K562 (cell line): ENCODE data around the gene TAL1. TPM values are rescaled to one million over a fixed set of nuclear protein-coding genes. Genes with fewer than 3 reads are reported as not detected.

Source experiments
- ATAC-seq: fragments of 200-7000 bp; cut with Tn5 transposase; 3 replicates; pipeline ENCODE4 v1.9.1; 2020; ENCODE audit warnings: moderate library complexity
- BruUV-seq: library from RNA; stranded (reverse); fragments of 400-500 nt; replicated peaks from 2 replicates; lab custom pipeline; 2021; lab: Mats Ljungman, UMichigan
- CTCF ChIA-PET: fragments of 300-600 bp; formaldehyde crosslinking; extraction: SDS; loops from one replicate; lab custom pipeline; 2021; ENCODE audit warnings: low intra/inter-chr PET ratio; lab: Yijun Ruan, JAX
- POLR2A ChIA-PET: fragments of 300-600, 350-650 bp; sonication (Branson Sonifier 250); formaldehyde crosslinking; extraction: SDS; loops from one replicate; lab custom pipeline; 2021; ENCODE audit warnings: antibody characterized with exemption, inconsistent platforms; lab: Yijun Ruan, JAX
- DNase-seq, 4 experiments: peaks; one replicate each; pipeline versions ENCODE4 v3.0.0 to v3.0.0-alpha.2; 2011 to 2018; ENCODE audit warnings: low spot score in 3 of 4, mixed read lengths in 3 of 4; ENCODE audit errors: extremely low read depth in 1 of 4
- FAIRE-seq: peaks from 2 replicates; lab custom pipeline; 2011; peaks lifted over from hg19 to GRCh38; lab: Jason Lieb, UNC
- H2AFZ ChIP-seq: 2 replicates; pipeline ENCODE4 v1.6.0; 2011; ENCODE audit warnings: low read depth, low read length, control low read depth, inconsistent platforms
- H3K27ac ChIP-seq: fragments of 200-600 bp; 3 replicates; pipeline ENCODE4 v1.8.0; 2011; ENCODE audit warnings: low read depth, mild to moderate bottlenecking, control low read depth, inconsistent platforms, low read length, moderate library complexity, mixed read lengths; ENCODE audit errors: extremely low read depth
- H3K27me3 ChIP-seq, 2 experiments: fragments of 300-600 bp in 1 of 2; 2 replicates in 1 of 2; 3 replicates in 1 of 2; pipeline versions ENCODE4 v1.6.0 to v1.8.0; 2011; ENCODE audit warnings: inconsistent platforms in 2 of 2, low read length in 2 of 2, mild to moderate bottlenecking in 1 of 2, mixed read lengths in 1 of 2, moderate library complexity in 1 of 2; ENCODE audit not compliant: control insufficient read depth in 2 of 2, insufficient read depth in 2 of 2
- H3K36me3 ChIP-seq: fragments of 300-600 bp; 3 replicates; pipeline ENCODE4 v1.8.0; 2011; ENCODE audit warnings: mild to moderate bottlenecking, low read length, inconsistent platforms; ENCODE audit not compliant: control insufficient read depth, insufficient read depth
- H3K4me1 ChIP-seq, 2 experiments: fragments of 200-600 bp in 1 of 2; replicated peaks in 1 of 2; 2 replicates in 1 of 2; 3 replicates in 1 of 2; pipeline versions ENCODE4 v1.5.1 to v1.8.0; 2011; ENCODE audit warnings: inconsistent platforms in 2 of 2, low read length in 2 of 2, mild to moderate bottlenecking in 1 of 2, mixed read lengths in 1 of 2, moderate library complexity in 1 of 2; ENCODE audit not compliant: control insufficient read depth in 2 of 2, insufficient read depth in 2 of 2
- H3K4me2 ChIP-seq: 2 replicates; pipeline ENCODE4 v1.6.1; 2011; ENCODE audit warnings: low read length, control low read depth, inconsistent platforms, mixed read lengths; ENCODE audit not compliant: insufficient read depth
- H3K4me3 ChIP-seq: fragments of 200-600 bp; sonication (generic), shearing (Covaris generic); 2 replicates; pipeline ENCODE4 v1.5.1; 2016; ENCODE audit warnings: control low read depth, inconsistent platforms
- H3K79me2 ChIP-seq: fragments of 200-600 bp; 3 replicates; pipeline ENCODE4 v1.8.0; 2011; ENCODE audit warnings: low read length, inconsistent platforms; ENCODE audit not compliant: control insufficient read depth, insufficient read depth
- H3K9ac ChIP-seq, 2 experiments: 2 replicates each; pipeline versions ENCODE4 v1.6.0 to v1.6.1; 2011; ENCODE audit warnings: low read depth in 2 of 2, low read length in 2 of 2, control low read depth in 1 of 2, inconsistent platforms in 1 of 2, mild to moderate bottlenecking in 1 of 2, mixed read lengths in 1 of 2; ENCODE audit not compliant: insufficient read depth in 1 of 2
- H3K9me1 ChIP-seq: one replicate; pipeline ENCODE4 v1.6.0; 2011; ENCODE audit warnings: inconsistent platforms, mild to moderate bottlenecking, low read length, moderate library complexity; ENCODE audit not compliant: control insufficient read depth, insufficient read depth
- H3K9me3 ChIP-seq: replicated peaks from 2 replicates; pipeline ENCODE4 v1.5.1; 2011; ENCODE audit warnings: low read depth, low read length, inconsistent platforms; ENCODE audit not compliant: control insufficient read depth, insufficient read depth
- H4K20me1 ChIP-seq: replicated peaks from 2 replicates; pipeline ENCODE4 v1.6.1; 2011; ENCODE audit warnings: low read length, inconsistent platforms, mixed read lengths; ENCODE audit not compliant: control insufficient read depth, insufficient read depth
- EP400 ChIP-seq: fragments of 450-650 bp; IDR thresholded peaks from 2 replicates; pipeline ENCODE4 v1.6.1; 2017; ENCODE audit warnings: antibody characterized with exemption, mild to moderate bottlenecking, moderate library complexity
- FOXK2 ChIP-seq, 2 experiments: fragments of 450-650 bp; IDR thresholded peaks in 1 of 2; conservative IDR thresholded peaks in 1 of 2; 2 replicates each; pipeline ENCODE4 v1.6.1; 2016; ENCODE audit warnings: low read depth in 2 of 2, mild to moderate bottlenecking in 1 of 2
- HDAC8 ChIP-seq: fragments of 450-650 bp; IDR thresholded peaks from 2 replicates; pipeline ENCODE4 v1.6.1; 2016; ENCODE audit warnings: mild to moderate bottlenecking, missing genetic modification characterization, moderate library complexity, missing compliant biosample characterization
- KLF16 ChIP-seq: IDR thresholded peaks from 2 replicates; pipeline ENCODE4 v1.6.1; 2016; ENCODE audit warnings: antibody characterized with exemption
- PML ChIP-seq: IDR thresholded peaks from 2 replicates; pipeline ENCODE4 v1.6.1; 2012; ENCODE audit warnings: low read length, inconsistent platforms
- RB1 ChIP-seq: fragments of 450-650 bp; IDR thresholded peaks from 2 replicates; pipeline ENCODE4 v1.6.1; 2017; ENCODE audit warnings: low read depth, mild to moderate bottlenecking
- SNRNP70 ChIP-seq: fragments of 200-400 bp; formaldehyde crosslinking; optimal IDR thresholded peaks from 2 replicates; pipeline ENCODE3; 2017; ENCODE audit warnings: low read depth, low read length
- ZBTB17 ChIP-seq: fragments of 450-650 bp; formaldehyde crosslinking; IDR thresholded peaks from 2 replicates; pipeline ENCODE4 v1.4.0; 2020; ENCODE audit warnings: mild to moderate bottlenecking
- ZNF431 ChIP-seq: sonication (generic); formaldehyde crosslinking; IDR thresholded peaks from 2 replicates; pipeline ENCODE4 v1.8.0; 2022; ENCODE audit warnings: mild to moderate bottlenecking, missing genetic modification reagents
- ZNF586 ChIP-seq: fragments of 450-650 bp; formaldehyde crosslinking; conservative IDR thresholded peaks from 2 replicates; pipeline ENCODE4 v1.4.0; 2020; ENCODE audit warnings: mild to moderate bottlenecking, moderate library complexity
- WGBS: fragments of 100-300 bp; shearing (Covaris generic); methylation state at CpG from one replicate; pipeline ENCODE4 v1.1.6; 2016; ENCODE audit warnings: low coverage, mixed read lengths; ENCODE audit not compliant: insufficient coverage; ENCODE audit errors: missing lambda C conversion rate; 5-methylcytosine and 5-hydroxymethylcytosine counted together
- in situ Hi-C: fragments of 300-500 bp; cut with MboI; formaldehyde crosslinking; loops from 4 replicates; pipeline ENCODE4 v1.15.0; 2018; ENCODE audit warnings: inconsistent platforms, mixed read lengths
- intact Hi-C: fragments of 100-400 bp; cut with micrococcal nuclease; formaldehyde crosslinking; loops from 2 replicates; pipeline ENCODE4 v1.14.2; 2022
- polyA plus RNA-seq, 8 experiments: library from polyadenylated mRNA; depleted of rRNA in 4 of 8; stranded (reverse) in 5 of 8; unstranded in 3 of 8; fragments of >200 nt; fragmentation: Nextera tagmentation in 2 of 8; fragmentation: Illumina TruSeq in 1 of 8; extraction: Ambion mirVana in 2 of 8; extraction: Trizol in 1 of 8; gene quantifications; 2 replicates each; pipeline versions ENCODE4 v1.2.1 to v1.2.3, GENCODE V29; 2011 to 2014; ENCODE audit warnings: inconsistent platforms in 1 of 8, missing spikeins in 1 of 8
- total RNA-seq, 7 experiments: library from RNA; depleted of rRNA in 6 of 7; stranded (reverse); fragments of >200 nt in 6 of 7; fragmentation: Illumina TruSeq in 2 of 7; extraction: Trizol in 2 of 7; gene quantifications; 2 replicates each; pipeline versions ENCODE4 v1.2.1 to v1.2.3, GENCODE V29; 2011 to 2021; ENCODE audit warnings: low replicate concordance in 1 of 7
- TF ChIP-seq, protein P1 (sequence below), 3 experiments: fragments of 200-800 bp in 1 of 3; sonication (Bioruptor generic) in 1 of 3; sonication (generic) in 1 of 3; formaldehyde crosslinking in 1 of 3; IDR thresholded peaks; 2 replicates each; pipeline versions ENCODE4 v1.6.1 to v1.8.0; 2016 to 2022; ENCODE audit warnings: mild to moderate bottlenecking in 2 of 3, missing compliant biosample characterization in 2 of 3, missing genetic modification characterization in 2 of 3, missing genetic modification reagents in 1 of 3
- TF ChIP-seq, protein P2 (sequence below): sonication (generic); formaldehyde crosslinking; IDR thresholded peaks from 2 replicates; pipeline ENCODE4 v1.8.0; 2023; ENCODE audit warnings: missing genetic modification reagents, mild to moderate bottlenecking, borderline replicate concordance

The TAL1 gene
- total and polyA plus RNA-seq, 9 of the 15 experiments (the other 6 are each of a cell fraction or from before 2014, with no cell fraction given): 18.5 to 106 (median 59.7) TPM

DNA sequence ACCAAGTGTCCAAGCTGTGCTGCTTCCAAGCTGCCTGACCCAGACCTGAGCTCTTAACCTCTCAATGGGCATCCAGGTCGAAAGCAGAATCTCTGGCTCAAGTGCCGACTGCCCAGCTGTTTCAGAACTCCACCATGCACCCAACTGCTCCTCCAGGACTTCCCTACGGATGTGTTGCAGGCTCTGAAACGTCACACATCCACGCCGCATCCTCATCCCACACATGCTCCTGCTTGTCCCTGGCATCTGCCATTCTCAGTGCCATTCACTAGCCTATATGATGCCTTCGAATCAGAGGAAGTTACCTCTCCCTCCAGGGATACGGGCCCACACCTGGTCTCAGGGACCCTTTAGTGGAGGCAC lies 53.4 kb downstream of the TAL1 start:
- no peak for ATAC-seq
- peak overlapping the region; percentile 31 for H3K4me3 ChIP-seq
- TF ChIP-seq FOXK2 (conservative IDR thresholded peaks at IDR 0.05 in 1 of 2, IDR thresholded peaks at IDR 0.05 in 1 of 2; ENCODE audit: low read depth in 2 of 2) (no peak), PML (no peak), SNRNP70 (no peak), ZNF586 (CRISPR knock-in tag) (no peak), RB1 (0 out of 2 replicates have a peak, but pooled peaks have one; percentile 18), ZNF431 (CRISPR knock-in tag) (0 out of 2 replicates have a peak, but pooled peaks have one; percentile 52), KLF16 (no peak), ZBTB17 (CRISPR knock-in tag) (0 out of 2 replicates have a peak, but pooled peaks have one; percentile 24), EP400 (no peak), HDAC8 (tag) (0 out of 2 replicates have a peak, but pooled peaks have one; percentile 24)
- TF ChIP-seq, protein P1, sequence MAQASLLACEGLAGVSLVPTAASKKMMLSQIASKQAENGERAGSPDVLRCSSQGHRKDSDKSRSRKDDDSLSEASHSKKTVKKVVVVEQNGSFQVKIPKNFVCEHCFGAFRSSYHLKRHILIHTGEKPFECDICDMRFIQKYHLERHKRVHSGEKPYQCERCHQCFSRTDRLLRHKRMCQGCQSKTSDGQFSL (CRISPR knock-in tag; IDR thresholded peaks at IDR 0.05): peak; percentile 39; the same call in 1 of the 2 replicates
- TF ChIP-seq, protein P1 (tag; IDR thresholded peaks at IDR 0.05): no peak
- TF ChIP-seq, protein P2, sequence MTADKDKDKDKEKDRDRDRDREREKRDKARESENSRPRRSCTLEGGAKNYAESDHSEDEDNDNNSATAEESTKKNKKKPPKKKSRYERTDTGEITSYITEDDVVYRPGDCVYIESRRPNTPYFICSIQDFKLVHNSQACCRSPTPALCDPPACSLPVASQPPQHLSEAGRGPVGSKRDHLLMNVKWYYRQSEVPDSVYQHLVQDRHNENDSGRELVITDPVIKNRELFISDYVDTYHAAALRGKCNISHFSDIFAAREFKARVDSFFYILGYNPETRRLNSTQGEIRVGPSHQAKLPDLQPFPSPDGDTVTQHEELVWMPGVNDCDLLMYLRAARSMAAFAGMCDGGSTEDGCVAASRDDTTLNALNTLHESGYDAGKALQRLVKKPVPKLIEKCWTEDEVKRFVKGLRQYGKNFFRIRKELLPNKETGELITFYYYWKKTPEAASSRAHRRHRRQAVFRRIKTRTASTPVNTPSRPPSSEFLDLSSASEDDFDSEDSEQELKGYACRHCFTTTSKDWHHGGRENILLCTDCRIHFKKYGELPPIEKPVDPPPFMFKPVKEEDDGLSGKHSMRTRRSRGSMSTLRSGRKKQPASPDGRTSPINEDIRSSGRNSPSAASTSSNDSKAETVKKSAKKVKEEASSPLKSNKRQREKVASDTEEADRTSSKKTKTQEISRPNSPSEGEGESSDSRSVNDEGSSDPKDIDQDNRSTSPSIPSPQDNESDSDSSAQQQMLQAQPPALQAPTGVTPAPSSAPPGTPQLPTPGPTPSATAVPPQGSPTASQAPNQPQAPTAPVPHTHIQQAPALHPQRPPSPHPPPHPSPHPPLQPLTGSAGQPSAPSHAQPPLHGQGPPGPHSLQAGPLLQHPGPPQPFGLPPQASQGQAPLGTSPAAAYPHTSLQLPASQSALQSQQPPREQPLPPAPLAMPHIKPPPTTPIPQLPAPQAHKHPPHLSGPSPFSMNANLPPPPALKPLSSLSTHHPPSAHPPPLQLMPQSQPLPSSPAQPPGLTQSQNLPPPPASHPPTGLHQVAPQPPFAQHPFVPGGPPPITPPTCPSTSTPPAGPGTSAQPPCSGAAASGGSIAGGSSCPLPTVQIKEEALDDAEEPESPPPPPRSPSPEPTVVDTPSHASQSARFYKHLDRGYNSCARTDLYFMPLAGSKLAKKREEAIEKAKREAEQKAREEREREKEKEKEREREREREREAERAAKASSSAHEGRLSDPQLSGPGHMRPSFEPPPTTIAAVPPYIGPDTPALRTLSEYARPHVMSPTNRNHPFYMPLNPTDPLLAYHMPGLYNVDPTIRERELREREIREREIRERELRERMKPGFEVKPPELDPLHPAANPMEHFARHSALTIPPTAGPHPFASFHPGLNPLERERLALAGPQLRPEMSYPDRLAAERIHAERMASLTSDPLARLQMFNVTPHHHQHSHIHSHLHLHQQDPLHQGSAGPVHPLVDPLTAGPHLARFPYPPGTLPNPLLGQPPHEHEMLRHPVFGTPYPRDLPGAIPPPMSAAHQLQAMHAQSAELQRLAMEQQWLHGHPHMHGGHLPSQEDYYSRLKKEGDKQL (CRISPR knock-in tag): no peak

More for the DNA sequence above, 53.4 kb downstream of the TAL1 start:
- peaks cover 0 to under 1% of the 10 kb centered on the region in 2 experiments; a peak in 1 of 5 replicates for H3K27me3 ChIP-seq
- no peaks in the 10 kb centered on the region for H3K36me3 ChIP-seq
- peak overlapping the region; percentile 86 for H3K4me2 ChIP-seq
- in situ Hi-C loops (loop anchor here (10.0 kb wide), 1 partner anchor 246 kb away; no protein-coding TSS in a partner anchor), intact Hi-C loops (loop anchor here (1.0 to 10.0 kb wide), 7 partner anchors 60 to 534 kb away; no protein-coding TSS in a partner anchor)
- H4K20me1 ChIP-seq: no peaks in the 10 kb centered on the region
- H3K79me2 ChIP-seq: peaks cover 8% of the 10 kb centered on the region; the same call in 2 of the 3 replicates
- no peak for FAIRE-seq
- no peaks in the 10 kb centered on the region for H3K9me3 ChIP-seq
- H3K9me1 ChIP-seq: no peaks in the 10 kb centered on the region
- H3K27ac ChIP-seq: peak overlapping the region; percentile 55; the same call in 1 of the 3 replicates
- peak overlapping the region; percentile 52 to 56; a peak in 3 of 4 replicates for H3K9ac ChIP-seq
- BruUV-seq: TSS peak; percentile 72
- peak overlapping the region; percentile 77 for H2AFZ ChIP-seq
- ChIA-PET CTCF (interaction anchor here (0.5 to 3.8 kb wide), 6 partner anchors 84 to 260 kb away, joined by 3 to 28 read pairs (median 4); no protein-coding TSS in a partner anchor), POLR2A (interaction anchor here (0.6 to 7.1 kb wide), 22 partner anchors 10 to 532 kb away, joined by 3 to 65 read pairs (median 4); partner anchors contain the start of genes PDZK1IP1 and STIL)
- peaks cover 44 to 50% of the 10 kb centered on the region in 2 experiments for H3K4me1 ChIP-seq
- WGBS: 76% methylated on average over 8 of the region's 8 CpGs
- DNase-seq: peak in 1 of 4 experiments; percentile 8
